Measurements from ENCODE around the gene TSPAN10. TPM values are rescaled to one million over a fixed set of nuclear protein-coding genes. Genes with fewer than 3 reads are reported as not detected.

The TSPAN10 gene
- total RNA-seq, 1 experiment from 2014 or later: 1.2 TPM

DNA sequence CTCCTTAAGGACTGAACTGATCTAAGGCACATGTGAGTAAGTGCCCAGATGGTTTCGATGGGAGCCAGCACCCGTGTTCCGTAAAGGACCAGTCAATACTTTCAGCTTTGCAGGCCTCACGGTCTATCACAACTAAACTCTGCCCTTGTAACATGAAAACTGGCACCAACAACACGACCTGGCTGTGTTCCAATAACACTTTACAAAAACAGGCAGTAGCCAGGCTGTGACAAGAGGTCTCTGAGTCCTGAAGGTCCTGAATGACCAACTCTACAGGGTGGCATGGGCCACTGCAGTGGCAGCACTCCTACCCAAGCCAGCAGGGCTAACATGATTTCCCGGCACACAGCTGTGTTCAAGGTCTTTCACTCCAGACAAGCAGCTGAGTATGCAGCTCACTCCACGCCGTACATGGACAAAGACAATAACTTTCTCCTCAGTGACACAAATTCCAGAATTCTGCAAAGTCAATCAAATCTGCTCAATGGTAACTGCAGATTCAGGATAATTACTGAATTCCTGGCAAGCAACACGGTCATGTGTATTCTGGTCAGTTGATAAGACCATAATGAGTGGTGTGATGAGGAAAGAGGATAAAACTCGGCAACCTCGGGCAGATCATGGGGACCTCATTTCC lies 15.4 kb upstream of the TSPAN10 start:
- H3K36me3 Mint-ChIP-seq (ENCODE audit: insufficient read depth in 1 of 3, low read depth in 3 of 3): peaks cover 71 to 93% (median 80%) of the 10 kb centered on the region in 3 experiments
- peaks cover 2% of the 10 kb centered on the region for H4K20me1 ChIP-seq (ENCODE audit: control insufficient read depth, insufficient read depth, insufficient read length)
- peaks cover 2% of the 10 kb centered on the region; the same call in 1 of the 2 replicates for H3K79me2 ChIP-seq (ENCODE audit: insufficient read depth, low read length)

More for the DNA sequence above, 15.4 kb upstream of the TSPAN10 start:
- DNase-seq: no peak
- no peak overlapping the region for H4K91ac ChIP-seq (ENCODE audit: insufficient read length, low read depth, low read length)
- Mint-ChIP-seq H3K4me3 (no peak overlapping the region), H3K27me3 (ENCODE audit: low read depth) (no peaks in the 10 kb centered on the region), H3K4me1 (no peaks in the 10 kb centered on the region), H3K9me3 (peaks cover 7 to 8% of the 10 kb centered on the region in 2 experiments), H3K27ac (no peak overlapping the region)
- TF ChIP-seq, protein P1, sequence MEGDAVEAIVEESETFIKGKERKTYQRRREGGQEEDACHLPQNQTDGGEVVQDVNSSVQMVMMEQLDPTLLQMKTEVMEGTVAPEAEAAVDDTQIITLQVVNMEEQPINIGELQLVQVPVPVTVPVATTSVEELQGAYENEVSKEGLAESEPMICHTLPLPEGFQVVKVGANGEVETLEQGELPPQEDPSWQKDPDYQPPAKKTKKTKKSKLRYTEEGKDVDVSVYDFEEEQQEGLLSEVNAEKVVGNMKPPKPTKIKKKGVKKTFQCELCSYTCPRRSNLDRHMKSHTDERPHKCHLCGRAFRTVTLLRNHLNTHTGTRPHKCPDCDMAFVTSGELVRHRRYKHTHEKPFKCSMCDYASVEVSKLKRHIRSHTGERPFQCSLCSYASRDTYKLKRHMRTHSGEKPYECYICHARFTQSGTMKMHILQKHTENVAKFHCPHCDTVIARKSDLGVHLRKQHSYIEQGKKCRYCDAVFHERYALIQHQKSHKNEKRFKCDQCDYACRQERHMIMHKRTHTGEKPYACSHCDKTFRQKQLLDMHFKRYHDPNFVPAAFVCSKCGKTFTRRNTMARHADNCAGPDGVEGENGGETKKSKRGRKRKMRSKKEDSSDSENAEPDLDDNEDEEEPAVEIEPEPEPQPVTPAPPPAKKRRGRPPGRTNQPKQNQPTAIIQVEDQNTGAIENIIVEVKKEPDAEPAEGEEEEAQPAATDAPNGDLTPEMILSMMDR (conservative IDR thresholded peaks at IDR 0.05): no peak
- no CpG with 5 or more reads among the region's 11 CpGs for WGBS (ENCODE audit: extremely low coverage, insufficient read length, low lambda C conversion rate)
- peaks cover 6% of the 10 kb centered on the region for H3K79me1 ChIP-seq (ENCODE audit: insufficient read depth, low read depth, low read length, poor library complexity, severe bottlenecking)
- H4K8ac ChIP-seq (replicated peaks; ENCODE audit: insufficient read length, low read depth, low read length): no peak overlapping the region
- no peaks in the 10 kb centered on the region for H3K27me3 ChIP-seq (ENCODE audit: insufficient read depth, low read length)
- no peaks in the 10 kb centered on the region for H3K9me3 ChIP-seq (ENCODE audit: control insufficient read depth, low read depth, low read length)
- H2BK12ac ChIP-seq (ENCODE audit: insufficient read length, low read depth, low read length): no peak overlapping the region
- H3K56ac ChIP-seq (ENCODE audit: insufficient read length, low read depth, low read length): no peak overlapping the region
- no peak overlapping the region for H4K5ac ChIP-seq (ENCODE audit: insufficient read length, low read depth, low read length)
- no peaks in the 10 kb centered on the region for H3K23me2 ChIP-seq (ENCODE audit: insufficient read length, low read depth, low read length, poor library complexity, severe bottlenecking)
- H3K9ac ChIP-seq (ENCODE audit: extremely low read depth, insufficient read length, low read length): no peak overlapping the region
- no peak overlapping the region for H3K23ac ChIP-seq (ENCODE audit: insufficient read length, low read depth, low read length)
- no peak overlapping the region for H3K14ac ChIP-seq (ENCODE audit: insufficient read depth, low read length)
- H2BK15ac ChIP-seq (ENCODE audit: low read depth, low read length): no peak overlapping the region
- no peak overlapping the region for H3K4ac ChIP-seq (ENCODE audit: low read depth, low read length)
- H2AFZ ChIP-seq (ENCODE audit: low read length): no peak overlapping the region
- H3T11ph ChIP-seq (ENCODE audit: low read length): no peak overlapping the region
- H2BK5ac ChIP-seq (ENCODE audit: insufficient read length, low read length): no peak overlapping the region
- no peak overlapping the region for H3K18ac ChIP-seq (ENCODE audit: insufficient read length, low read depth, low read length)
- H2BK120ac ChIP-seq (ENCODE audit: low read depth, low read length, poor library complexity, severe bottlenecking): no peak overlapping the region
- H3K4me1 ChIP-seq (ENCODE audit: insufficient read depth, low read length): no peaks in the 10 kb centered on the region
- H2BK20ac ChIP-seq (ENCODE audit: low read depth, low read length, poor library complexity, severe bottlenecking): no peak overlapping the region
- no peak overlapping the region for H3K27ac ChIP-seq (ENCODE audit: insufficient read length, low read depth, low read length)
- H3K4me2 ChIP-seq (ENCODE audit: insufficient read depth, insufficient read length, low read length): no peak overlapping the region
- no peak overlapping the region for H2AK5ac ChIP-seq (ENCODE audit: insufficient read length, low read length)

All from H9 (cell line).